Right lobe of liver (tissue), 6 donors: ENCODE data around the gene PRR14. TPM values are rescaled to one million over a fixed set of nuclear protein-coding genes. Genes with fewer than 3 reads are reported as not detected.
A peak's percentile ranks its signal among the peaks of the same experiment; 100 is the strongest.

ENCODE experiments used
- ATAC-seq, 4 donors: fragments of 200-7000 bp; cut with Tn5 transposase; one replicate each; pipeline ENCODE4 v1.9.1; 2020; ENCODE audit warnings: mild to moderate bottlenecking in 4 of 4, moderate library complexity in 4 of 4
- DNase-seq, 3 donors: peaks; one replicate each; pipeline ENCODE4 v3.0.0-alpha.2; 2020
- H3K27ac ChIP-seq, 3 donors: fragments of 200-600 bp; one replicate each; pipeline ENCODE4 v1.8.0; 2022
- H3K27me3 ChIP-seq, 2 donors: fragments of 200-600 bp; one replicate each; pipeline ENCODE4 v1.8.0; 2022
- H3K36me3 ChIP-seq, 4 donors: fragments of 200-600 bp; sonication (generic) in 1 of 4; one replicate each; pipeline versions ENCODE4 v1.5.1 to v1.8.0; 2017 to 2022; ENCODE audit warnings: control low read depth in 1 of 4
- H3K4me1 ChIP-seq, 4 donors: fragments of 200-600 bp; sonication (generic) in 1 of 4; one replicate each; pipeline versions ENCODE4 v1.5.1 to v1.8.0; 2017 to 2022; ENCODE audit warnings: control low read depth in 1 of 4
- H3K4me3 ChIP-seq, 3 donors: fragments of 200-600 bp; one replicate each; pipeline ENCODE4 v1.8.0; 2022
- H3K9me3 ChIP-seq, 4 donors: fragments of 200-600 bp; sonication (generic) in 1 of 4; one replicate each; pipeline versions ENCODE4 v1.5.1 to v1.8.0; 2017 to 2022; ENCODE audit warnings: control low read depth in 1 of 4
- CTCF ChIP-seq, 4 donors: fragments of 200-600 bp in 3 of 4; fragments of 450-650 bp in 1 of 4; IDR thresholded peaks; one replicate each; pipeline versions ENCODE4 v1.5.1 to v1.8.0; 2016 to 2022; ENCODE audit warnings: antibody characterized with exemption in 4 of 4, mild to moderate bottlenecking in 2 of 4
- POLR2A ChIP-seq: fragments of 450-650 bp; IDR thresholded peaks from one replicate; pipeline ENCODE4 v1.6.1; 2017; ENCODE audit warnings: antibody characterized with exemption, mild to moderate bottlenecking
- WGBS: methylation state at CpG from one replicate; pipeline ENCODE4 v1.1.6; 2018; ENCODE audit warnings: low coverage, low lambda C conversion rate; ENCODE audit not compliant: insufficient coverage; ENCODE audit errors: missing lambda C conversion rate; 5-methylcytosine and 5-hydroxymethylcytosine counted together
- intact Hi-C, 2 donors: fragments of 100-400 bp; cut with DNase I; formaldehyde crosslinking; loops; one replicate each; pipeline versions ENCODE4 v1.11.2 to v1.14.1; 2022
- total RNA-seq, 6 experiments: library from RNA; depleted of rRNA in 2 of 6; stranded (reverse); fragments of >200 nt in 2 of 6; fragmentation: NEBNext Ultra II Directional in 3 of 6; extraction: Animal tissue kit (Norgen Biotek cat#: 25700) in 3 of 6; gene quantifications; one replicate each; pipeline versions ENCODE4 v1.1.0 to v1.2.4, GENCODE V29; 2016 to 2023
- donor health status: DM: no; HTN: yes; CAD: no.
- donor health status: DM: no; HTN: no; CAD: no.
- donor health status: DM: no; HTN: no; CAD: no.
- donor health status: DM: no; HTN: yes; CAD: no.
- donor health status: DM: no; HTN: yes; CAD: no.

The PRR14 gene
- total RNA-seq, 6 experiments from 2014 or later, result 12.8 to 23.0 (median 17.6) TPM

GRCh38 chr16:30604316-30604947 is 46.3 kb upstream of the PRR14 start:
- peaks cover 0 to 36% (median 16%) of the 10 kb centered on the region in 4 donors for H3K4me1 ChIP-seq
- DNase-seq, result peak; percentile 61 to 82 (median 80)
- WGBS, result 57% methylated on average over 22 of the region's 49 CpGs
- H3K36me3 ChIP-seq, result peaks cover 0 to 18% (median 8%) of the 10 kb centered on the region in 4 donors
- H3K27me3 ChIP-seq, result no peaks in the 10 kb centered on the region
- H3K4me3 ChIP-seq, result peak overlapping the region in 2 of 3 donors; percentile 21 to 40
- intact Hi-C loops, result no loop called here
- TF ChIP-seq POLR2A (peak; percentile 42), CTCF (IDR thresholded peaks at IDR 0.05) (peak in 2 of 4 donors; percentile 4 to 6)
- ATAC-seq, result peak; percentile 67 to 85 (median 78)
- H3K9me3 ChIP-seq, result no peaks in the 10 kb centered on the region
- H3K27ac ChIP-seq, result peak overlapping the region; percentile 26 to 99 (median 88)

- Histone ChIP-seq H3K9me3 (no peaks in the 10 kb centered on the region), H3K4me1 (peaks cover 0 to 36% (median 16%) of the 10 kb centered on the region in 4 donors), H3K4me3 (peak overlapping the region in 2 of 3 donors; percentile 21 to 40), H3K27ac (peak overlapping the region; percentile 26 to 99 (median 88)), H3K27me3 (no peaks in the 10 kb centered on the region), H3K36me3 (peaks cover 0 to 18% (median 8%) of the 10 kb centered on the region in 4 donors)
- WGBS, result 75% methylated on average over 9 of the region's 15 CpGs
- TF ChIP-seq CTCF (IDR thresholded peaks at IDR 0.05), result no peak
- TF ChIP-seq POLR2A, result no peak
- intact Hi-C loops, result no loop called here
- peak in 2 of 3 donors; percentile 38 to 59 for DNase-seq
- no peak for ATAC-seq
Observed at GRCh38 chr16:30605158-30605557, 45.6 kb upstream of the PRR14 start.

- DNase-seq, result no peak
- H3K27me3 ChIP-seq, result no peaks in the 10 kb centered on the region
- no peak overlapping the region for H3K4me3 ChIP-seq
- H3K4me1 ChIP-seq, result peaks cover 0 to 40% (median 19%) of the 10 kb centered on the region in 4 donors
- H3K36me3 ChIP-seq, result peaks cover 0 to 18% (median 8%) of the 10 kb centered on the region in 4 donors
- 100% methylated on average over 3 of the region's 3 CpGs for WGBS
- ATAC-seq, result no peak
- no peak for TF ChIP-seq POLR2A
- no peak for TF ChIP-seq CTCF (IDR thresholded peaks at IDR 0.05)
- H3K27ac ChIP-seq, result peak overlapping the region in 1 of 3 donors; percentile 88
- H3K9me3 ChIP-seq, result no peaks in the 10 kb centered on the region
- intact Hi-C loops, result no loop called here
Observed at GRCh38 chr16:30606004-30606403, 44.8 kb upstream of the PRR14 start.

GRCh38 chr16:30609002-30609925 is 41.5 kb upstream of the PRR14 start:
- Histone ChIP-seq H3K36me3 (peaks cover 0 to 18% (median 7%) of the 10 kb centered on the region in 4 donors), H3K4me1 (peaks cover 0 to 29% (median 15%) of the 10 kb centered on the region in 4 donors), H3K27ac (peak overlapping the region; percentile 99 to 100 (median 99)), H3K9me3 (no peaks in the 10 kb centered on the region), H3K27me3 (no peaks in the 10 kb centered on the region), H3K4me3 (peak overlapping the region; percentile 71 to 94 (median 80))
- DNase-seq, result peak; percentile 73 to 76 (median 74)
- WGBS, result 14% methylated on average over 14 of the region's 40 CpGs
- intact Hi-C loops, result no loop called here
- TF ChIP-seq POLR2A (no peak), CTCF (IDR thresholded peaks at IDR 0.05) (no peak)
- peak; percentile 60 to 69 (median 69) for ATAC-seq
